Lower lobe of right lung (tissue), 2 donors: ENCODE measurements around the gene RASAL2. TPM values are rescaled to one million over a fixed set of nuclear protein-coding genes. Genes with fewer than 3 reads are reported as not detected.

Source experiments
- ATAC-seq, 2 donors: fragments of 200-7000 bp; cut with Tn5 transposase; one replicate each; pipeline ENCODE4 v1.9.1; 2020 to 2022; ENCODE audit warnings: mild to moderate bottlenecking in 2 of 2, moderate library complexity in 2 of 2
- DNase-seq: peaks from one replicate; pipeline ENCODE4 v3.0.0-alpha.2; 2020
- H3K27ac ChIP-seq: fragments of 200-600 bp; one replicate; pipeline ENCODE4 v1.8.0; 2022
- H3K27me3 ChIP-seq: fragments of 200-600 bp; one replicate; pipeline ENCODE4 v1.8.0; 2022; ENCODE audit warnings: low read depth
- H3K36me3 ChIP-seq: fragments of 200-600 bp; one replicate; pipeline ENCODE4 v1.8.0; 2022; ENCODE audit warnings: mild to moderate bottlenecking
- H3K4me1 ChIP-seq: fragments of 200-600 bp; one replicate; pipeline ENCODE4 v1.8.0; 2022
- H3K4me3 ChIP-seq: fragments of 200-600 bp; one replicate; pipeline ENCODE4 v1.8.0; 2022; ENCODE audit warnings: mild to moderate bottlenecking
- H3K9me3 ChIP-seq: fragments of 200-600 bp; one replicate; pipeline ENCODE4 v1.8.0; 2022
- intact Hi-C: fragments of 100-400 bp; cut with DNase I; formaldehyde crosslinking; loops from one replicate; pipeline ENCODE4 v1.11.0; 2022
- total RNA-seq: library from RNA; stranded (reverse); fragmentation: NEBNext Ultra II Directional; extraction: Animal tissue kit (Norgen Biotek cat#: 25700); gene quantifications from one replicate; pipeline ENCODE4 v1.2.1, GENCODE V29; 2021
- TF ChIP-seq, protein P1 (sequence below): fragments of 200-600 bp; IDR thresholded peaks from one replicate; pipeline ENCODE4 v1.8.0; 2022; ENCODE audit warnings: antibody characterized with exemption, mild to moderate bottlenecking
- donor health status: DM: no; HTN: yes; CAD: no; lungs with severe emphysema.

Gene RASAL2
- total RNA-seq, 1 donor from 2014 or later: 48.3 TPM

DNA sequence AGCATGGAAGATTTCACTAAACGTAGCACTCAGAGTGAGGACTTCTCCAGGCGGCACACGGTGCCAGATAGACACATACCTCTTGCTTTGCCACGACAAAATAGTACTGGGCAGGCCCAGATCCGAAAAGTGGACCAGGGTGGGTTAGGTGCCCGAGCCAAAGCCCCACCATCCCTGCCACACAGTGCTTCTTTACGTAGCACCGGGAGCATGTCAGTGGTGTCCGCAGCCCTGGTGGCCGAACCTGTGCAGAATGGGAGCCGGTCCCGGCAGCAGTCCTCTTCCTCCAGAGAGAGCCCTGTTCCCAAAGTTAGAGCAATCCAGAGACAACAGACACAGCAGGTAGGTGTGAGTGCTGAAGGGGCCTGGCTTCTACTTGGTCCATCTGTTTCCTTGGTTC, 364.3 kb downstream of the RASAL2 start:
- no peaks in the 10 kb centered on the region for H3K9me3 ChIP-seq
- no peak overlapping the region for H3K27ac ChIP-seq
- TF ChIP-seq, protein P1, sequence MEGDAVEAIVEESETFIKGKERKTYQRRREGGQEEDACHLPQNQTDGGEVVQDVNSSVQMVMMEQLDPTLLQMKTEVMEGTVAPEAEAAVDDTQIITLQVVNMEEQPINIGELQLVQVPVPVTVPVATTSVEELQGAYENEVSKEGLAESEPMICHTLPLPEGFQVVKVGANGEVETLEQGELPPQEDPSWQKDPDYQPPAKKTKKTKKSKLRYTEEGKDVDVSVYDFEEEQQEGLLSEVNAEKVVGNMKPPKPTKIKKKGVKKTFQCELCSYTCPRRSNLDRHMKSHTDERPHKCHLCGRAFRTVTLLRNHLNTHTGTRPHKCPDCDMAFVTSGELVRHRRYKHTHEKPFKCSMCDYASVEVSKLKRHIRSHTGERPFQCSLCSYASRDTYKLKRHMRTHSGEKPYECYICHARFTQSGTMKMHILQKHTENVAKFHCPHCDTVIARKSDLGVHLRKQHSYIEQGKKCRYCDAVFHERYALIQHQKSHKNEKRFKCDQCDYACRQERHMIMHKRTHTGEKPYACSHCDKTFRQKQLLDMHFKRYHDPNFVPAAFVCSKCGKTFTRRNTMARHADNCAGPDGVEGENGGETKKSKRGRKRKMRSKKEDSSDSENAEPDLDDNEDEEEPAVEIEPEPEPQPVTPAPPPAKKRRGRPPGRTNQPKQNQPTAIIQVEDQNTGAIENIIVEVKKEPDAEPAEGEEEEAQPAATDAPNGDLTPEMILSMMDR: no peak
- H3K27me3 ChIP-seq: no peaks in the 10 kb centered on the region
- no peak for DNase-seq
- H3K36me3 ChIP-seq: peaks cover 40% of the 10 kb centered on the region
- no peak for ATAC-seq
- no peak overlapping the region for H3K4me3 ChIP-seq
- intact Hi-C loops: no loop called here
- no peaks in the 10 kb centered on the region for H3K4me1 ChIP-seq

DNA sequence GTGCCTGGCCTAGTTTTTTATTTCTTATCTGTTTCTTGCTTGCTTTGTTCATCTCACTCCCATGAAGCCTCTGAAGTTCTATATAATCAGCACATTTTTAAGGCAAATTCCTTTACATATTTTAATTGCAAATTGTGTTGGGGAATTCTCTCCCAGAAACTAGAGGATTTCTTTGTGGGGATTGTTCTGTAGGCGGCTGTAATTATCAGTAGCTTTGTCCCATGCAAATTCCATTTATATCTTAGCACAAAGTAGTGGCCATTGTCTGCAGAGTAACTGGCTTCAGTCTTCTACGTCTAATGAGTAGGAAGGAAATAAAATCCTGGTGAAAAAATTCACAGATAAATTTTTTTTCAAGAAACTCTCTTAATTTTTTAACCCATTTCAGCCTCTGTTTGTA, 367.2 kb downstream of the RASAL2 start:
- no peaks in the 10 kb centered on the region for H3K27me3 ChIP-seq
- H3K4me1 ChIP-seq: no peaks in the 10 kb centered on the region
- DNase-seq (no peak), ATAC-seq (no peak)
- TF ChIP-seq, protein P1: no peak
- intact Hi-C loops: no loop called here
- no peaks in the 10 kb centered on the region for H3K9me3 ChIP-seq
- H3K4me3 ChIP-seq: no peak overlapping the region
- H3K27ac ChIP-seq: no peak overlapping the region
- H3K36me3 ChIP-seq: peaks cover 45% of the 10 kb centered on the region

DNA sequence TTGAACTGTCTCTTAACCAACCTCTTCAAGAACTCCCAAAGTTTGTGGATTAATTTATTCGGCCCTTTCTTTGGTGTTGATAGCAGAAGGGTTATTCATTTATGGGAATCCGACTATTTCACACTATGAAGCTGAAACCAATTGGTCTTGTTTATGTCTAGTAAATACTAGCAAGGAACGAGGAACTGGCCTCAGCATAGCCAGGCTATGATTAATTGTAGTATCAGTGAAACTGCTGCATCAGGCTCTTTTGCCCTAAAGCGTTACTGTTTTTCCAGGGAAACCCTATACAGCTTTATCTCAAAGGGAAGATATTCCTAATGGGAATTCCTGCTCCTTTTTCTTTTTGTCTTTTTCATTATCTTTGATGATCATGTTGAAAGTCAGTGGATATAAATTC, 367.8 kb downstream of the RASAL2 start:
- Histone ChIP-seq H3K27ac (no peak overlapping the region), H3K4me3 (no peak overlapping the region), H3K27me3 (no peaks in the 10 kb centered on the region), H3K9me3 (no peaks in the 10 kb centered on the region), H3K4me1 (no peaks in the 10 kb centered on the region), H3K36me3 (peaks cover 46% of the 10 kb centered on the region)
- DNase-seq: no peak
- TF ChIP-seq, protein P1: no peak
- ATAC-seq: no peak
- intact Hi-C loops: no loop called here

DNA sequence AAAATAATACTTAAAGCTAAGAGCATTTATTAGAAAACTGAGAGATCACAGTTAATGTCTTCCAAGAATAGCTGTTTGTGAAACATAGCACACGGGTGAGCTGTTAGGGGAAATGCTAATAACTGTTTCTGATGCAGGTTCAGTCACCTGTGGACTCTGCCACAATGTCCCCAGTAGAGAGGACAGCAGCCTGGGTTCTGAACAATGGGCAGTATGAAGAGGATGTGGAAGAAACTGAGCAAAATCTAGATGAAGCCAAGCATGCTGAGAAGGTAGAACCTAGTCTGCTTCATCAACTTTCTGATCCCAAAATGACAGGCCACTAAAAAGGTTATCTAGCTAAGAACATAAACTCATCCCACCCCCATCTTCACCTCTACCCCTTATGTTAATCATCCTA, 370.2 kb downstream of the RASAL2 start:
- TF ChIP-seq, protein P1: no peak
- Histone ChIP-seq H3K4me1 (no peaks in the 10 kb centered on the region), H3K9me3 (no peaks in the 10 kb centered on the region), H3K27me3 (no peaks in the 10 kb centered on the region), H3K27ac (no peak overlapping the region), H3K36me3 (peaks cover 48% of the 10 kb centered on the region), H3K4me3 (no peak overlapping the region)
- no peak for DNase-seq
- intact Hi-C loops: no loop called here
- no peak for ATAC-seq

DNA sequence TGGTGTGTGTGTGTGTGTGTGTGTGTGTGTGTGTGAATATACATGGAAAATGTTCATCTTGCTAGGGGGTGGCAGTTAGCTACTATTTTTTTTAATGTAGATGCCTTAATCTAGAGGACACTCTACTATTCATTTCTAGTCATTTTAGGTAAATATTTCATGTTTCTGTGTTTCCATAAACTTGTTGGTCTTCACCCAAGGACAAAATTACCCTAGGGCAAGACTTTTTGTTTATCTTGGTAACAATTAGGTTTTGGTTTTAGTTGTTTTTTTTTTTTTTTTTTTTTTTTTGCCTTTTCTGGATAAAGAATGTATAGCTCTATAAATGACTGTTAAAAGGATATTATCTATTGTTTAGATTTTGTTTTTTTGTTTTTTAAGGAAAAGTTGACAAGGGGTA, 370.7 kb downstream of the RASAL2 start:
- Histone ChIP-seq H3K4me3 (no peak overlapping the region), H3K4me1 (no peaks in the 10 kb centered on the region), H3K27ac (no peak overlapping the region), H3K36me3 (peaks cover 52% of the 10 kb centered on the region), H3K27me3 (no peaks in the 10 kb centered on the region), H3K9me3 (no peaks in the 10 kb centered on the region)
- intact Hi-C loops: no loop called here
- TF ChIP-seq, protein P1: no peak
- no peak for DNase-seq
- no peak for ATAC-seq

DNA sequence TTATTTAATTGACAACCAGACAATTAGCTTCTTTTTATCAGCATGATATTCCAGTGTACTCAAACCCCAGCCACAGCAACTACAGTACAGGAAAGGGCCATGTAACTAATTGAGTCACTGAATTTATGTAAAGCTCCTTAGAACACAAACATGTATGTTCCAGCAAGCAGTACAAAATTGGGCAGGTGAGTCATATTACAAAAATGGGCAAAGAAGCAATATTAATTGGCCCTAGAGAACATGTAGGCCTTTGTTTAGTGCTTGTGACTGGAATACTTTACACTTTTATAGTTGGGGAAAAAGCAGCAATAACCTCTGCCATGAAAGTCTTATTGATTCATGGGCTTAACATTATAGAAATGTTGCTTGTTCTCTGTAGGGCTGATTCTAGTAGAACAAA, 371.1 kb downstream of the RASAL2 start:
- intact Hi-C loops: no loop called here
- Histone ChIP-seq H3K9me3 (no peaks in the 10 kb centered on the region), H3K27me3 (no peaks in the 10 kb centered on the region), H3K27ac (no peak overlapping the region), H3K4me3 (no peak overlapping the region), H3K36me3 (peaks cover 54% of the 10 kb centered on the region), H3K4me1 (no peaks in the 10 kb centered on the region)
- TF ChIP-seq, protein P1: no peak
- no peak for DNase-seq
- no peak for ATAC-seq
